Activated T-helper 9 cell treated with anti-CD3 and anti-CD28 coated beads, Interleukin-2, amount 50 U/mL, for 16 hours (primary cell): ENCODE measurements around the gene ADGRD1.

Experiments used
- DNase-seq: peaks from one replicate; pipeline ENCODE4 v3.0.0-alpha.2; 2020; ENCODE audit warnings: low read depth

ADGRD1 gene

GRCh38 chr12:131072451-131073230, 118.9 kb downstream of the ADGRD1 start:
- DNase-seq, result no peak

GRCh38 chr12:131074221-131075083, 120.7 kb downstream of the ADGRD1 start:
- no peak for DNase-seq

GRCh38 chr12:131075194-131075593, 121.5 kb downstream of the ADGRD1 start:
- DNase-seq, result no peak

- DNase-seq, result no peak
These were observed 121.9 kb downstream of the ADGRD1 start for GRCh38 chr12:131075611-131076010.

GRCh38 chr12:131076296-131076695, 122.6 kb downstream of the ADGRD1 start:
- no peak for DNase-seq

- DNase-seq, result no peak
These were observed 123.4 kb downstream of the ADGRD1 start for GRCh38 chr12:131076791-131077747.

GRCh38 chr12:131077931-131078391, 124.3 kb downstream of the ADGRD1 start:
- no peak for DNase-seq

GRCh38 chr12:131082290-131083194, 128.8 kb downstream of the ADGRD1 start:
- DNase-seq, result no peak

- DNase-seq, result no peak
These were observed 130.8 kb downstream of the ADGRD1 start for GRCh38 chr12:131084341-131085011.

- DNase-seq, result no peak
These were observed 131.6 kb downstream of the ADGRD1 start for GRCh38 chr12:131085125-131085815.

- no peak for DNase-seq
These were observed 132.3 kb downstream of the ADGRD1 start for GRCh38 chr12:131085816-131086591.

GRCh38 chr12:131087302-131087818, 133.7 kb downstream of the ADGRD1 start:
- no peak for DNase-seq

GRCh38 chr12:131087991-131088700, 134.4 kb downstream of the ADGRD1 start:
- no peak for DNase-seq

GRCh38 chr12:131088701-131089530, 135.2 kb downstream of the ADGRD1 start:
- no peak for DNase-seq

- DNase-seq, result no peak
These were observed 136.0 kb downstream of the ADGRD1 start for GRCh38 chr12:131089531-131090273.
